ENCODE data around the gene MAP3K13.

GRCh38 chr3:185320949-185321348 is 42.0 kb upstream of the MAP3K13 start:
- TF ChIP-seq CREM (CRISPR knock-in tag; IDR thresholded peaks at IDR 0.05) (no peak), CBFB (CRISPR knock-in tag; IDR thresholded peaks at IDR 0.05; ENCODE audit: low read depth) (no peak), TEAD4 (CRISPR knock-in tag; IDR thresholded peaks at IDR 0.05) (no peak), ATF2 (CRISPR knock-in tag; IDR thresholded peaks at IDR 0.05; ENCODE audit: borderline replicate concordance, low read depth) (no peak), CTCF (IDR thresholded peaks at IDR 0.05) (no peak), ZNF423 (CRISPR knock-in tag; IDR thresholded peaks at IDR 0.05) (no peak), HMGXB4 (CRISPR knock-in tag; IDR thresholded peaks at IDR 0.05) (no peak), NR2C2 (CRISPR knock-in tag; IDR thresholded peaks at IDR 0.05) (no peak)

Measured in WTC11 (cell line).